Liver (tissue), 9 donors: ENCODE data around the gene ZCCHC8. TPM values are rescaled to one million over a fixed set of nuclear protein-coding genes. Genes with fewer than 3 reads are reported as not detected.
"Not testable (repeated sequence)": the region's sequence is repeated elsewhere in the genome, so short reads cannot be mapped to it uniquely, and the experiment has no call there.

Experiments used
- DNase-seq: peaks from one replicate; pipeline ENCODE4 v3.0.0-alpha.2; 2017; ENCODE audit warnings: low spot score
- H3K27ac ChIP-seq, 2 donors: one replicate each; pipeline ENCODE4 v1.7.0; 2013; ENCODE audit warnings: inconsistent platforms in 2 of 2, low read length in 2 of 2, control low read depth in 1 of 2, low read depth in 1 of 2, mild to moderate bottlenecking in 1 of 2
- H3K27me3 ChIP-seq, 4 donors: one replicate each; pipeline versions ENCODE4 v1.6.1 to v1.7.0; 2013; ENCODE audit warnings: low read length in 3 of 4, inconsistent platforms in 1 of 4, mild to moderate bottlenecking in 1 of 4, moderate library complexity in 1 of 4; ENCODE audit not compliant: control insufficient read depth in 4 of 4, insufficient read depth in 4 of 4
- H3K36me3 ChIP-seq, 4 donors: one replicate each; pipeline versions ENCODE4 v1.6.1 to v1.7.0; 2013; ENCODE audit warnings: low read length in 3 of 4, mild to moderate bottlenecking in 3 of 4, low read depth in 1 of 4, moderate library complexity in 1 of 4; ENCODE audit not compliant: control insufficient read depth in 4 of 4, insufficient read depth in 3 of 4
- H3K4me1 ChIP-seq, 4 donors: one replicate each; pipeline versions ENCODE4 v1.6.1 to v1.7.0; 2013; ENCODE audit warnings: low read length in 3 of 4, mild to moderate bottlenecking in 3 of 4, moderate library complexity in 1 of 4; ENCODE audit not compliant: control insufficient read depth in 4 of 4, insufficient read depth in 4 of 4
- H3K4me3 ChIP-seq, 3 donors: one replicate each; pipeline versions ENCODE4 v1.6.1 to v1.7.0; 2013; ENCODE audit warnings: low read length in 3 of 3, control low read depth in 1 of 3, low read depth in 1 of 3, mild to moderate bottlenecking in 1 of 3
- H3K9ac ChIP-seq, 2 donors: one replicate each; pipeline ENCODE4 v1.7.0; 2013; ENCODE audit warnings: low read length in 2 of 2, mild to moderate bottlenecking in 2 of 2, moderate library complexity in 2 of 2, control low read depth in 1 of 2, low read depth in 1 of 2
- H3K9me3 ChIP-seq, 4 donors: one replicate each; pipeline versions ENCODE4 v1.6.1 to v1.7.0; 2013; ENCODE audit warnings: low read length in 3 of 4; ENCODE audit not compliant: control insufficient read depth in 4 of 4
- EGR1 ChIP-seq, 2 donors: IDR thresholded peaks; 2 replicates each; pipeline ENCODE4 v1.6.1; 2016 to 2018; ENCODE audit warnings: antibody characterized with exemption in 2 of 2, low read depth in 2 of 2
- FOXA1 ChIP-seq: IDR thresholded peaks from 2 replicates; pipeline ENCODE4 v1.6.1; 2016; ENCODE audit warnings: antibody characterized with exemption
- HNF4A ChIP-seq, 2 donors: conservative IDR thresholded peaks; 2 replicates each; pipeline ENCODE4 v1.6.1; 2016; ENCODE audit warnings: antibody characterized with exemption in 2 of 2, mild to moderate bottlenecking in 2 of 2
- HNF4G ChIP-seq: IDR thresholded peaks from 2 replicates; pipeline ENCODE4 v1.6.1; 2016; ENCODE audit warnings: antibody characterized with exemption
- JUND ChIP-seq, 2 donors: IDR thresholded peaks; 2 replicates each; pipeline ENCODE4 v1.6.1; 2016; ENCODE audit warnings: antibody characterized with exemption in 2 of 2
- MAX ChIP-seq: IDR thresholded peaks from 2 replicates; pipeline ENCODE4 v1.6.1; 2016; ENCODE audit warnings: antibody characterized with exemption
- REST ChIP-seq: IDR thresholded peaks from 2 replicates; pipeline ENCODE4 v1.6.1; 2016; ENCODE audit warnings: antibody characterized with exemption, mild to moderate bottlenecking
- TAF1 ChIP-seq: conservative IDR thresholded peaks from 2 replicates; pipeline ENCODE4 v1.6.1; 2016; ENCODE audit warnings: antibody characterized with exemption, mild to moderate bottlenecking
- ZBTB33 ChIP-seq: IDR thresholded peaks from 2 replicates; pipeline ENCODE4 v1.6.1; 2016; ENCODE audit warnings: antibody characterized with exemption
- WGBS: extraction: QIAGEN DNeasy Blood & Tissue Kit; methylation state at CpG from one replicate; pipeline ENCODE4 v1.1.7; 2013; 5-methylcytosine and 5-hydroxymethylcytosine counted together
- polyA plus RNA-seq, 2 donors: library from polyadenylated mRNA; stranded (reverse) in 1 of 2; unstranded in 1 of 2; fragments of 200-250 nt in 1 of 2; fragments of >200 nt in 1 of 2; fragmentation: Nextera tagmentation in 1 of 2; extraction: Ambion mirVana in 1 of 2; gene quantifications; one replicate each; pipeline versions ENCODE4 v1.2.1 to v1.2.3, GENCODE V29; 2013 to 2015
- total RNA-seq, 2 donors: library from RNA; depleted of rRNA; stranded (reverse); fragments of >200 nt; gene quantifications; one replicate each; pipeline ENCODE4 v1.2.3, GENCODE V29; 2014
- donor health status: healthy.
- donor health status: healthy.
- donor health status: healthy.
- donor health status: healthy.
- donor health status: healthy.

The ZCCHC8 gene
- total and polyA plus RNA-seq, 4 donors = 5.2 to 20.5 (median 12.9) TPM

GRCh38 chr12:122515275-122515674 lies 14.5 kb upstream of the ZCCHC8 start (continued):
- no peak for TF ChIP-seq ZBTB33

GRCh38 chr12:122513660-122514059 lies 12.9 kb upstream of the ZCCHC8 start:
- H3K27me3 ChIP-seq = no peaks in the 10 kb centered on the region
- no peaks in the 10 kb centered on the region for H3K9me3 ChIP-seq
- no peak overlapping the region for H3K27ac ChIP-seq
- no peak for DNase-seq
- H3K9ac ChIP-seq = no peak overlapping the region
- H3K36me3 ChIP-seq = peaks cover 24 to 91% (median 85%) of the 10 kb centered on the region in 4 donors
- no peak for TF ChIP-seq EGR1 (IDR thresholded peaks at IDR 0.05; ENCODE audit: low read depth in 2 of 2)
- no peak for TF ChIP-seq ZBTB33
- no peak for TF ChIP-seq FOXA1
- TF ChIP-seq REST = no peak
- TF ChIP-seq TAF1 = no peak
- no peak for TF ChIP-seq HNF4A (conservative IDR thresholded peaks at IDR 0.05)
- TF ChIP-seq MAX = no peak
- no peak for TF ChIP-seq JUND (IDR thresholded peaks at IDR 0.05)
- TF ChIP-seq HNF4G = no peak
- WGBS = 93% methylated on average over 4 of the region's 4 CpGs
- no peak overlapping the region for H3K4me3 ChIP-seq
- H3K4me1 ChIP-seq = no peaks in the 10 kb centered on the region

- H3K4me1 ChIP-seq, H3K9ac ChIP-seq, H3K9me3 ChIP-seq, H3K27ac ChIP-seq, H3K4me3 ChIP-seq, H3K27me3 ChIP-seq, DNase-seq: not testable (repeated sequence)
- H3K36me3 ChIP-seq = peaks cover 26 to 93% (median 87%) of the 10 kb centered on the region in 4 donors
- 91% methylated on average over 3 of the region's 3 CpGs for WGBS
Observed at GRCh38 chr12:122513028-122513427, 12.3 kb upstream of the ZCCHC8 start.
